Mesenchymal stem cell (in vitro differentiated cells and primary cell): ENCODE data around the gene MARK3.
A peak's percentile ranks its signal among the peaks of the same experiment; 100 is the strongest.

Source experiments
- DNase-seq: peaks from one replicate; pipeline ENCODE4 v3.0.0-alpha.2; 2013
- H2AFZ ChIP-seq: one replicate; pipeline ENCODE4 v1.6.1; 2013; ENCODE audit warnings: low read depth, mild to moderate bottlenecking, control low read depth, inconsistent platforms, low read length, moderate library complexity
- H2AK5ac ChIP-seq: 2 replicates; pipeline ENCODE4 v1.6.1; 2013; ENCODE audit warnings: low read length, moderate library complexity, mild to moderate bottlenecking, inconsistent platforms; ENCODE audit not compliant: severe bottlenecking
- H2BK120ac ChIP-seq: one replicate; pipeline ENCODE4 v1.6.1; 2013; ENCODE audit warnings: low read depth, mild to moderate bottlenecking, inconsistent platforms, low read length, moderate library complexity
- H2BK12ac ChIP-seq, 2 experiments: one replicate each; pipeline ENCODE4 v1.6.1; 2013; ENCODE audit warnings: inconsistent platforms in 2 of 2, low read length in 2 of 2, mild to moderate bottlenecking in 2 of 2, moderate library complexity in 2 of 2, control low read depth in 1 of 2
- H2BK15ac ChIP-seq: one replicate; pipeline ENCODE4 v1.6.1; 2013; ENCODE audit warnings: mild to moderate bottlenecking, low read depth, inconsistent platforms; ENCODE audit not compliant: poor library complexity, severe bottlenecking
- H2BK5ac ChIP-seq: 2 replicates; pipeline ENCODE4 v1.6.1; 2013; ENCODE audit warnings: low read depth, mild to moderate bottlenecking, low read length, control low read depth, inconsistent platforms; ENCODE audit not compliant: poor library complexity, severe bottlenecking
- H3K14ac ChIP-seq, 2 experiments: one replicate each; pipeline ENCODE4 v1.6.1; 2013; ENCODE audit warnings: inconsistent platforms in 2 of 2, low read length in 2 of 2, control low read depth in 1 of 2, mild to moderate bottlenecking in 1 of 2, moderate library complexity in 1 of 2
- H3K18ac ChIP-seq, 2 experiments: one replicate each; pipeline ENCODE4 v1.6.1; 2013; ENCODE audit warnings: inconsistent platforms in 2 of 2, low read length in 2 of 2, control low read depth in 1 of 2, low read depth in 1 of 2, mild to moderate bottlenecking in 1 of 2
- H3K23ac ChIP-seq, 2 experiments: one replicate each; pipeline ENCODE4 v1.6.1; 2013; ENCODE audit warnings: inconsistent platforms in 2 of 2, low read length in 2 of 2, mild to moderate bottlenecking in 2 of 2, moderate library complexity in 2 of 2, control low read depth in 1 of 2
- H3K27ac ChIP-seq: 2 replicates; pipeline ENCODE4 v1.5.1; 2013; ENCODE audit warnings: mild to moderate bottlenecking, moderate library complexity, low read length, control low read depth, inconsistent platforms; ENCODE audit not compliant: poor library complexity, severe bottlenecking
- H3K27me3 ChIP-seq, 2 experiments: 2 replicates each; pipeline versions ENCODE4 v1.6.1 to v1.7.0; 2013; ENCODE audit warnings: low read length in 2 of 2, mild to moderate bottlenecking in 2 of 2, moderate library complexity in 2 of 2, control low read depth in 1 of 2, inconsistent platforms in 1 of 2; ENCODE audit not compliant: control insufficient read depth in 1 of 2, insufficient read depth in 1 of 2
- H3K36me3 ChIP-seq, 2 experiments: 2 replicates each; pipeline versions ENCODE4 v1.6.1 to v1.7.0; 2013; ENCODE audit warnings: low read length in 2 of 2, control low read depth in 1 of 2, inconsistent platforms in 1 of 2, low read depth in 1 of 2, mild to moderate bottlenecking in 1 of 2; ENCODE audit not compliant: insufficient read depth in 2 of 2, control insufficient read depth in 1 of 2
- H3K4ac ChIP-seq, 2 experiments: one replicate each; pipeline ENCODE4 v1.6.1; 2013; ENCODE audit warnings: inconsistent platforms in 2 of 2, low read length in 2 of 2, mild to moderate bottlenecking in 2 of 2, moderate library complexity in 2 of 2, control low read depth in 1 of 2, low read depth in 1 of 2
- H3K4me1 ChIP-seq: 2 replicates; pipeline ENCODE4 v1.6.1; 2013; ENCODE audit warnings: low read depth, low read length, control low read depth; ENCODE audit not compliant: control insufficient read depth, insufficient read depth
- H3K4me2 ChIP-seq: 2 replicates; pipeline ENCODE4 v1.6.1; 2013; ENCODE audit warnings: low read length, mild to moderate bottlenecking, inconsistent platforms; ENCODE audit not compliant: poor library complexity, severe bottlenecking
- H3K4me3 ChIP-seq, 2 experiments: 2 replicates each; pipeline versions ENCODE4 v1.5.1 to v1.7.0; 2013; ENCODE audit warnings: low read length in 2 of 2, mild to moderate bottlenecking in 2 of 2, control low read depth in 1 of 2, low read depth in 1 of 2; ENCODE audit not compliant: insufficient read depth in 1 of 2
- H3K79me1 ChIP-seq: replicated peaks from 2 replicates; pipeline ENCODE4 v1.6.1; 2013; ENCODE audit warnings: mild to moderate bottlenecking, control low read depth, low read length, inconsistent platforms; ENCODE audit not compliant: poor library complexity, severe bottlenecking
- H3K9ac ChIP-seq: 2 replicates; pipeline ENCODE4 v1.7.0; 2013; ENCODE audit warnings: mild to moderate bottlenecking, low read length, moderate library complexity
- H3K9me3 ChIP-seq: 2 replicates; pipeline ENCODE4 v1.7.0; 2013; ENCODE audit warnings: mild to moderate bottlenecking, low read length; ENCODE audit not compliant: control insufficient read depth
- H4K8ac ChIP-seq: one replicate; pipeline ENCODE4 v1.6.1; 2013; ENCODE audit warnings: inconsistent platforms, mild to moderate bottlenecking, low read length, moderate library complexity
- H4K91ac ChIP-seq: one replicate; pipeline ENCODE4 v1.6.1; 2013; ENCODE audit warnings: mild to moderate bottlenecking, low read length, inconsistent platforms
- WGBS: methylation state at CpG from one replicate; pipeline ENCODE4 v1.1.7; 2013; ENCODE audit warnings: mixed read lengths; 5-methylcytosine and 5-hydroxymethylcytosine counted together

The MARK3 gene

GRCh38 chr14:103434868-103435442, 49.7 kb downstream of the MARK3 start:
- peaks cover 1% of the 10 kb centered on the region for H3K4me1 ChIP-seq
- no peak overlapping the region for H3K4me3 ChIP-seq
- no peak overlapping the region for H4K8ac ChIP-seq
- no peak overlapping the region for H4K91ac ChIP-seq
- no peaks in the 10 kb centered on the region for H3K9me3 ChIP-seq
- H2BK15ac ChIP-seq: no peak overlapping the region
- H3K27ac ChIP-seq: no peak overlapping the region
- no peak overlapping the region for H3K4me2 ChIP-seq
- H2BK120ac ChIP-seq: no peak overlapping the region
- H3K27me3 ChIP-seq: no peaks in the 10 kb centered on the region
- no peak overlapping the region for H2AFZ ChIP-seq
- no peak for DNase-seq
- H2BK12ac ChIP-seq: no peak overlapping the region
- H3K9ac ChIP-seq: peak overlapping the region; percentile 47
- H3K23ac ChIP-seq: no peak overlapping the region
- H3K4ac ChIP-seq: no peak overlapping the region
- peaks cover 14% of the 10 kb centered on the region for H3K79me1 ChIP-seq
- H3K18ac ChIP-seq: no peak overlapping the region
- H2AK5ac ChIP-seq: no peak overlapping the region
- H2BK5ac ChIP-seq: no peak overlapping the region
- peaks cover 5 to 48% of the 10 kb centered on the region in 2 experiments for H3K36me3 ChIP-seq
- no peak overlapping the region for H3K14ac ChIP-seq
- 97% methylated on average over 3 of the region's 6 CpGs for WGBS

- Histone ChIP-seq H3K4me3 (no peak overlapping the region), H4K8ac (no peak overlapping the region), H3K4me1 (peaks cover 1% of the 10 kb centered on the region), H3K36me3 (peaks cover 10 to 52% of the 10 kb centered on the region in 2 experiments), H3K27me3 (no peaks in the 10 kb centered on the region), H2BK120ac (no peak overlapping the region), H3K79me1 (peaks cover 13% of the 10 kb centered on the region), H2AK5ac (no peak overlapping the region), H3K4ac (no peak overlapping the region), H3K27ac (no peak overlapping the region), H2BK5ac (no peak overlapping the region), H2BK15ac (no peak overlapping the region), H3K23ac (no peak overlapping the region), H2BK12ac (no peak overlapping the region), H4K91ac (no peak overlapping the region), H3K18ac (no peak overlapping the region), H3K9ac (peak overlapping the region; percentile 76), H2AFZ (no peak overlapping the region), H3K4me2 (no peak overlapping the region), H3K14ac (no peak overlapping the region), H3K9me3 (no peaks in the 10 kb centered on the region)
- DNase-seq: peak; percentile 77
- WGBS: 71% methylated on average over 4 of the region's 5 CpGs
Measured at GRCh38 chr14:103436533-103436932, 51.3 kb downstream of the MARK3 start.

- H3K9me3 ChIP-seq: no peaks in the 10 kb centered on the region
- peaks cover 8% of the 10 kb centered on the region for H3K79me1 ChIP-seq
- H2AK5ac ChIP-seq: no peak overlapping the region
- no peak overlapping the region for H4K8ac ChIP-seq
- peaks cover 8% of the 10 kb centered on the region for H3K4me1 ChIP-seq
- H2BK5ac ChIP-seq: no peak overlapping the region
- no peak overlapping the region for H3K14ac ChIP-seq
- no peaks in the 10 kb centered on the region for H3K27me3 ChIP-seq
- H3K36me3 ChIP-seq: peaks cover 7 to 44% of the 10 kb centered on the region in 2 experiments
- H3K27ac ChIP-seq: no peak overlapping the region
- H3K4me2 ChIP-seq: no peak overlapping the region
- H3K18ac ChIP-seq: no peak overlapping the region
- H2AFZ ChIP-seq: no peak overlapping the region
- no peak overlapping the region for H2BK12ac ChIP-seq
- no peak overlapping the region for H4K91ac ChIP-seq
- no peak overlapping the region for H3K23ac ChIP-seq
- H3K9ac ChIP-seq: no peak overlapping the region
- 97% methylated on average over 4 of the region's 6 CpGs for WGBS
- no peak overlapping the region for H3K4ac ChIP-seq
- H2BK120ac ChIP-seq: no peak overlapping the region
- H2BK15ac ChIP-seq: no peak overlapping the region
- DNase-seq: no peak
- no peak overlapping the region for H3K4me3 ChIP-seq
Measured at GRCh38 chr14:103442288-103442687, 57.1 kb downstream of the MARK3 start.

- H3K23ac ChIP-seq: no peak overlapping the region
- no peak overlapping the region for H3K4ac ChIP-seq
- H4K91ac ChIP-seq: no peak overlapping the region
- peaks cover 4% of the 10 kb centered on the region for H3K79me1 ChIP-seq
- no peak overlapping the region for H3K4me3 ChIP-seq
- no peak overlapping the region for H2AK5ac ChIP-seq
- H3K9ac ChIP-seq: no peak overlapping the region
- H2BK5ac ChIP-seq: no peak overlapping the region
- H3K27ac ChIP-seq: no peak overlapping the region
- H2BK12ac ChIP-seq: no peak overlapping the region
- H3K27me3 ChIP-seq: no peaks in the 10 kb centered on the region
- H4K8ac ChIP-seq: no peak overlapping the region
- WGBS: 100% methylated on average over 1 of the region's 2 CpGs
- no peak overlapping the region for H2BK15ac ChIP-seq
- H3K18ac ChIP-seq: no peak overlapping the region
- no peak overlapping the region for H2AFZ ChIP-seq
- DNase-seq: no peak
- no peaks in the 10 kb centered on the region for H3K9me3 ChIP-seq
- peaks cover 7 to 40% of the 10 kb centered on the region in 2 experiments for H3K36me3 ChIP-seq
- H3K4me2 ChIP-seq: no peak overlapping the region
- H3K14ac ChIP-seq: no peak overlapping the region
- no peak overlapping the region for H2BK120ac ChIP-seq
- H3K4me1 ChIP-seq: peaks cover 14% of the 10 kb centered on the region
Measured at GRCh38 chr14:103443111-103443510, 57.9 kb downstream of the MARK3 start.
